ENCODE data around the gene CST4.
"Not testable (repeated sequence)": the region's sequence is repeated elsewhere in the genome, so short reads cannot be mapped to it uniquely, and the experiment has no call there.

CST4 gene

GRCh38 chr20:23636908-23637281 lies 51.9 kb downstream of the CST4 start:
- no peak overlapping the region for H3K4me2 ChIP-seq (ENCODE audit: insufficient read depth, low read length)
- H3K27ac ChIP-seq (ENCODE audit: low read length), result no peak overlapping the region
- no peaks in the 10 kb centered on the region for H3K9me3 ChIP-seq (ENCODE audit: insufficient read depth, low read length, severe bottlenecking)
- no peaks in the 10 kb centered on the region for H3K79me2 ChIP-seq (ENCODE audit: insufficient read depth, low read length)
- H3K4me3 ChIP-seq (ENCODE audit: low read depth in 1 of 2, low read length in 2 of 2), result no peak overlapping the region
- ATAC-seq (ENCODE audit: insufficient read depth, low read depth) (no peak), DNase-seq (no peak)
- no peak overlapping the region for H3K9ac ChIP-seq (ENCODE audit: low read depth, low read length)
- H4K20me1 ChIP-seq (ENCODE audit: insufficient read depth, low read length), result peaks cover 3% of the 10 kb centered on the region; the same call in 1 of the 2 replicates
- TF ChIP-seq EZH2 (IDR thresholded peaks at IDR 0.05; ENCODE audit: borderline replicate concordance, low read depth, low read length, severe bottlenecking), result no peak
- no peak for TF ChIP-seq CTCF (IDR thresholded peaks at IDR 0.05; ENCODE audit: borderline replicate concordance, extremely low read depth, low read length, poor library complexity, severe bottlenecking)
- no peaks in the 10 kb centered on the region for H3K36me3 ChIP-seq (ENCODE audit: insufficient read depth, low read length)
- no peaks in the 10 kb centered on the region for H3K4me1 ChIP-seq (ENCODE audit: insufficient read depth, low read length)
- peaks cover 10% of the 10 kb centered on the region for H3K27me3 ChIP-seq (ENCODE audit: insufficient read depth, low read length, poor library complexity)
- H2AFZ ChIP-seq (ENCODE audit: low read depth, low read length), result no peak overlapping the region

DNA sequence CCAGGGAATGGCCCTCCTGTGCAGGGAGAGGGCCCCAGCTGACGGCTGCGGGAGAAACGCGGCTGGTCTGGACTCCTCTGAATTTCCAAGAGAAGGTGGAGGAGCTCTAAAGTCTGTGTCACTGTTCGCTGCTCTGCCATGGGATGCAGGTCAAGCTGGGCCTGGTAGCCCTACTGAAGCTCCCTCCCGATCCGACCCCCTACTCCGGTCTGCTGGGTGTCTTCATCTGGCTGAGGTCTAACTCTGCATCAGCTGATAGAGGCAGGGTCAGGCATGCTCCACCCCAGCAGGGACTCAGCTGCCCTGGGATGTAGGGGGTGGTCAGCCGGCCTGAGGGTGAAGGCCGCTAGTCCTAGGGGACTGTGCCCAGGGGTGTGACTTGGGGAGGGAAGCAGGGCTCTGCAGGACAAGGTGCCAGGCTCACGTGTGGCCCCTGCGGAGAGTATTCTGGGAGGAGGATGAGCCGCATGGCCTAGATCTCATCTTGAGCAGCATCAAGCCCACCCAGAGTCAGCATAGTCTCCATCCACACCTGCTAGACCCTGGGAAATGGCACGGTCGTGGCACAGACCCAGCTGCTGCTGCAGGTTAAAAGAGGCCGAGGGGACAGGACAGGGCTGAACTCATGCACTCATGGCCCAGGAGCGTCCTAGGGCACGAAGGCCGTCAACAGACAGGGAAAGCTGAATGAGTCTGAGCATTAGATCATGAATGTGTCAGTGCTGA lies 52.5 kb downstream of the CST4 start:
- Histone ChIP-seq H3K27ac (ENCODE audit: low read length) (no peak overlapping the region), H3K4me1 (ENCODE audit: insufficient read depth, low read length) (no peaks in the 10 kb centered on the region), H3K79me2 (ENCODE audit: insufficient read depth, low read length) (no peaks in the 10 kb centered on the region), H3K4me2 (ENCODE audit: insufficient read depth, low read length) (no peak overlapping the region), H3K9me3 (ENCODE audit: insufficient read depth, low read length, severe bottlenecking) (no peaks in the 10 kb centered on the region), H3K4me3 (ENCODE audit: low read depth in 1 of 2, low read length in 2 of 2) (no peak overlapping the region), H3K9ac (ENCODE audit: low read depth, low read length) (no peak overlapping the region), H3K27me3 (ENCODE audit: insufficient read depth, low read length, poor library complexity) (peaks cover 10% of the 10 kb centered on the region), H3K36me3 (ENCODE audit: insufficient read depth, low read length) (no peaks in the 10 kb centered on the region), H4K20me1 (ENCODE audit: insufficient read depth, low read length) (peaks cover 3% of the 10 kb centered on the region; the same call in 1 of the 2 replicates), H2AFZ (ENCODE audit: low read depth, low read length) (no peak overlapping the region)
- TF ChIP-seq EZH2 (IDR thresholded peaks at IDR 0.05; ENCODE audit: borderline replicate concordance, low read depth, low read length, severe bottlenecking) (no peak), CTCF (IDR thresholded peaks at IDR 0.05; ENCODE audit: borderline replicate concordance, extremely low read depth, low read length, poor library complexity, severe bottlenecking) (no peak)
- DNase-seq (no peak), ATAC-seq (ENCODE audit: insufficient read depth, low read depth) (no peak)

GRCh38 chr20:23635768-23636090 lies 53.1 kb downstream of the CST4 start:
- H3K79me2 ChIP-seq (ENCODE audit: insufficient read depth, low read length); H3K4me2 ChIP-seq (ENCODE audit: insufficient read depth, low read length); H2AFZ ChIP-seq (ENCODE audit: low read depth, low read length); H3K36me3 ChIP-seq (ENCODE audit: insufficient read depth, low read length); DNase-seq; H3K4me3 ChIP-seq (ENCODE audit: low read depth in 1 of 2, low read length in 2 of 2); H3K9me3 ChIP-seq (ENCODE audit: insufficient read depth, low read length, severe bottlenecking); H3K27me3 ChIP-seq (ENCODE audit: insufficient read depth, low read length, poor library complexity); ATAC-seq (ENCODE audit: insufficient read depth, low read depth); H3K27ac ChIP-seq (ENCODE audit: low read length); H3K9ac ChIP-seq (ENCODE audit: low read depth, low read length); H3K4me1 ChIP-seq (ENCODE audit: insufficient read depth, low read length); H4K20me1 ChIP-seq (ENCODE audit: insufficient read depth, low read length): not testable (repeated sequence)

Measured in DND-41 (cell line).